RWPE2 (cell line): ENCODE results near the gene DHRS3.
A peak's percentile ranks its signal among the peaks of the same experiment; 100 is the strongest.

Source experiments
- ATAC-seq: fragments of 200-7000 bp; cut with Tn5 transposase; 3 replicates; pipeline ENCODE4 v1.9.1; 2021; ENCODE audit warnings: low read depth
- DNase-seq: peaks from one replicate; pipeline ENCODE4 v3.0.0-alpha.2; 2020; ENCODE audit warnings: low spot score
- H3K27ac ChIP-seq: fragments of 450-650 bp; 2 replicates; pipeline ENCODE4 v1.5.1; 2017; ENCODE audit warnings: mild to moderate bottlenecking; ENCODE audit not compliant: poor library complexity, severe bottlenecking
- H3K27me3 ChIP-seq: fragments of 250-450 bp; sonication (Bioruptor Pico); 2 replicates; pipeline ENCODE4 v1.5.1; 2021; ENCODE audit warnings: mild to moderate bottlenecking, moderate library complexity; ENCODE audit not compliant: insufficient read depth, poor library complexity, severe bottlenecking
- H3K36me3 ChIP-seq: fragments of 250-450 bp; sonication (Bioruptor Pico); 2 replicates; pipeline ENCODE4 v1.5.1; 2020; ENCODE audit warnings: low read depth, mild to moderate bottlenecking, moderate library complexity
- H3K4me1 ChIP-seq: fragments of 250-450 bp; sonication (Bioruptor Pico); 2 replicates; pipeline ENCODE4 v1.5.1; 2021; ENCODE audit warnings: mild to moderate bottlenecking, moderate library complexity; ENCODE audit not compliant: insufficient read depth, poor library complexity, severe bottlenecking
- H3K4me3 ChIP-seq: fragments of 250-450 bp; sonication (Bioruptor Pico); 2 replicates; pipeline ENCODE4 v1.5.1; 2021; ENCODE audit warnings: mild to moderate bottlenecking, moderate library complexity; ENCODE audit not compliant: severe bottlenecking
- H3K9me3 ChIP-seq: fragments of 250-450 bp; sonication (Bioruptor Pico); 2 replicates; pipeline ENCODE4 v1.5.1; 2021; ENCODE audit warnings: mild to moderate bottlenecking, moderate library complexity; ENCODE audit not compliant: severe bottlenecking
- CTCF ChIP-seq: fragments of 450-650 bp; IDR thresholded peaks from one replicate; pipeline ENCODE4 v1.5.1; 2017; ENCODE audit warnings: mild to moderate bottlenecking, moderate library complexity; ENCODE audit not compliant: poor library complexity, severe bottlenecking

DHRS3 gene

GRCh38 chr1:12604114-12604874, 13.7 kb downstream of the DHRS3 start:
- ATAC-seq = peak; percentile 92
- TF ChIP-seq CTCF = no peak
- Histone ChIP-seq H3K4me3 (no peak overlapping the region), H3K4me1 (peaks cover 37% of the 10 kb centered on the region), H3K27ac (peak overlapping the region; percentile 28), H3K9me3 (no peaks in the 10 kb centered on the region), H3K27me3 (no peaks in the 10 kb centered on the region), H3K36me3 (no peaks in the 10 kb centered on the region)
- DNase-seq = peak; percentile 85

- Histone ChIP-seq H3K9me3 (no peaks in the 10 kb centered on the region), H3K4me3 (no peak overlapping the region), H3K36me3 (no peaks in the 10 kb centered on the region), H3K27ac (no peak overlapping the region), H3K4me1 (peaks cover 37% of the 10 kb centered on the region), H3K27me3 (no peaks in the 10 kb centered on the region)
- ATAC-seq (no peak), DNase-seq (no peak)
- TF ChIP-seq CTCF = no peak
Measured at GRCh38 chr1:12603224-12603623, 14.8 kb downstream of the DHRS3 start.

GRCh38 chr1:12602659-12603024, 15.4 kb downstream of the DHRS3 start:
- no peak overlapping the region for H3K27ac ChIP-seq
- H3K4me1 ChIP-seq = peaks cover 37% of the 10 kb centered on the region
- DNase-seq = no peak
- H3K9me3 ChIP-seq = no peaks in the 10 kb centered on the region
- no peaks in the 10 kb centered on the region for H3K27me3 ChIP-seq
- TF ChIP-seq CTCF = no peak
- H3K4me3 ChIP-seq = no peak overlapping the region
- ATAC-seq = no peak
- no peaks in the 10 kb centered on the region for H3K36me3 ChIP-seq

GRCh38 chr1:12601700-12602658, 16.0 kb downstream of the DHRS3 start:
- Histone ChIP-seq H3K9me3 (no peaks in the 10 kb centered on the region), H3K4me3 (no peak overlapping the region), H3K27ac (no peak overlapping the region), H3K4me1 (peaks cover 37% of the 10 kb centered on the region), H3K36me3 (no peaks in the 10 kb centered on the region), H3K27me3 (no peaks in the 10 kb centered on the region)
- ATAC-seq (peak; percentile 62), DNase-seq (peak; percentile 86)
- TF ChIP-seq CTCF = no peak
